HG03520 (cell line): ENCODE measurements around the gene CLK2.
A peak's percentile ranks its signal among the peaks of the same experiment; 100 is the strongest.
"Not testable (repeated sequence)": the region's sequence is repeated elsewhere in the genome, so short reads cannot be mapped to it uniquely, and the experiment has no call there.

ENCODE experiments used
- ATAC-seq: cut with Tn5 transposase; IDR thresholded peaks from one replicate; pipeline ENCODE4 v1.9.1; 2021; ENCODE audit warnings: mild to moderate bottlenecking, moderate library complexity; ENCODE audit not compliant: unreplicated experiment

Gene CLK2

DNA sequence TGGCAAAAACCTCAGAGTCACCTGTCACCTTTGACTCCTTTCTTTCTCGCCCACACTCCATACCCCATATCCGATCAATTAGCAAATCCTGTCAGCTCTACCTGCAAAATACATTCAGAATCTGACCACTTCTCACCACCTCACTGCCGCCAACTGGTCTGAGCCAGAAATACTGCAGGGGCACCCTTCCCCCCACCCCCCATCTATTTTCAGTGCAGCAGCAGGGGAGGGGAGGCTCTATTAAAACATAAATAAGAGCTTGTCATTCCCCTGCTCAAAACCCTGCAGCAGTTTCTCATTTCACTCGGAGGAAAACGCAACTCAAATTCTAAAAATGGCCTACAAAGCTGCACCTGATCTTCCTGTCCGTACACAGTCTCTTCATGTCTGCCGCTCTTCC is 24.1 kb upstream of the CLK2 start:
- no peak for ATAC-seq

DNA sequence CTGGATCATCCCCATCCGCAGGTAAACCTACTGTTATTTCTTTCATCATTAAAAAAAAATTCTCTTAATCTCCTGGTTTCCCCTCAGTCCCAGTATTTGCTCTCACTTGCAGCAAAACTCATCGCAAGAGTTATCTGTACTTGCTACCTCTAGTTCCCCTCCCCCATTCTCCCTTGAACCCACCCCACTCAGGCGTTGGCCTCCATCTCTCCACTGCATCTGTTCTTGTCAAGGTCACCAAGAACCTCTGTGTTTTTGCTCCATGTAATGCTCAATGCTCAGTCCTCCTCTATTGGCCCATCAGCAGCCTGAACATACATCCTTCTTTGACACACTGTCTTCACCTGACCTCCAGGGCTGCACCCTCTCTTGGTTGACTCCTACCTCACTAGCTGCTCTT is 23.4 kb upstream of the CLK2 start:
- ATAC-seq: no peak

DNA sequence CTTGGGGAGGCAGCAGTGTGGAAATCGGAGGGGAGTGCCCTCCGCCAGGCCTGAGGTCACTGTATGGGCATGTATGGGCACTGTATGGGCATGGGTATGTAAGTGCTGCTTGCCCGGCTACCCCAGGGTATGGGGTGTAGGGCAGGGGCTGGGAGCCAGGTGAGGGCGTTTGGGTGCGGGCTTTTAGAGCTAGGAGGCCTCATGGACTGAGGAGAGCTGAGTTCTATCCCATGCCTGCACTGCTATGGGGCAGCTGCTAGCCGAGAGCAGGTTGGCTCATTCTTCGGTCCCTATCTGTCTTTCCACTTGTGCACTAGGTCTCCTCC is 22.6 kb upstream of the CLK2 start:
- ATAC-seq: no peak

DNA sequence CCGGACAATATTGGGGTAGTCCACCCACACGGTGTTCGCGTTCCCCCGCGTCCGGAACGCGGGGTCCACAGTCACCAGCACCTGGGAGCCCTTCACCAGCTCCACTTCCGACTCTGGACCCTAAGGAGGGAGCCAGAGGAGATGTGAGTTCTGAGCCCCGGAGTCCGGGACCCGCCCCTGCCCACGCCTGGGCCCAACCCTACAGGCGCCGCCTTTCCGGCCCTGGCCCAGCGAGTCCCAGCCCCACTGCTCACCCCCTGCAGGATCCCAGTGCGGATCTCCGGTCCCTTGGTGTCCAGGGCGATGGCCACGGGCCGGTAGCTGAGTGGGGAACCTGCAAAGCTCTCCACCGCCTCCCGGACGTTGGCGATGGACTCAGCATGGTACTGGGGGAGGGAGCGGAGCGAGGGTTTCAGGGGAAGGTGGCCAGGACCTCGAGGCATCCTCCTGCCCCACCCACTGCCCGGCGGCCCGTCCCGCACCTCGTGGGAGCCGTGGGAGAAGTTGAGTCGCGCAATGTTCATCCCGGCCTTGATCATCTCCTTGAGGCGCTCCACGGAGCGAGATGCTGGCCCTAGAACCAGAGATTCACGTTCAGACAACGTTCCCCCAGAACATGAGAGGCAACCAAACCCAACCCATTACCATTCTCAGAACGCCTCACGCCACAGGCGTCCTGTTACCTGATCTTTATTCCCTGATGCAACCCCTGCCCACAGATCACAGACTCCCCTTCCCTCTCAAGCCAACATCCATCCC is 22.1 kb upstream of the CLK2 start:
- ATAC-seq: no peak

DNA sequence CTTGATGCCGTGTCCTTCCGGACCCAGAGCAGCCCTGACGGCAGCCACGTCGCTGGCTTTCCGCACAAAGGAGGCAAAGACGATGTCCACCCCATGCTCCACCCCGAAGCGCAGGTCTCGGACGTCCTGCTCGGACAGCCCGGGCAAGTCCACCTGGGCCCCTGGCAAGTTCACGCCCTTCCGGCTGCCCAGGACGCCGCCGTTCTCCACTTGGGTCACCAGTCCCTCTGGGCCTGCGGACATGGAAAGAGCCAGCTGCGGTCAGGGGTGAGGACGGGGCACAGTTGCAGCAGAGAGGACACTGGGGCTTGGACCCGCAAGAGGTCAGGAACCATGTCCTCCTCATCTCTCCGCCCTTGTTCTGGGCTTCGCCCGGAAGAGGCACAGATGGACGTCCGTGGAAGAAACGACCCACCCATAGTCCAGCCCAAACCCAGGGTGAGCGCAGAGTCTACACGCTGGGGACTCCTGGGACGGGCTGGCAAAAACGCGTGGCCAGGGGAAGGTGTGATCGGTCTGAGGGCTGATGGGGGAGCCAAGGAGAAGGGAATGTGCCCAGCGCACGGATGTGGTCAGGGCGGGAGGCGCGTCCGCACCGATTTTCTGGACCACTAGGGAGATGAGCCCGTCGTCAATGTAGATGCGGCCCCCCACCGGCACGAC is 21.3 kb upstream of the CLK2 start:
- no peak for ATAC-seq

DNA sequence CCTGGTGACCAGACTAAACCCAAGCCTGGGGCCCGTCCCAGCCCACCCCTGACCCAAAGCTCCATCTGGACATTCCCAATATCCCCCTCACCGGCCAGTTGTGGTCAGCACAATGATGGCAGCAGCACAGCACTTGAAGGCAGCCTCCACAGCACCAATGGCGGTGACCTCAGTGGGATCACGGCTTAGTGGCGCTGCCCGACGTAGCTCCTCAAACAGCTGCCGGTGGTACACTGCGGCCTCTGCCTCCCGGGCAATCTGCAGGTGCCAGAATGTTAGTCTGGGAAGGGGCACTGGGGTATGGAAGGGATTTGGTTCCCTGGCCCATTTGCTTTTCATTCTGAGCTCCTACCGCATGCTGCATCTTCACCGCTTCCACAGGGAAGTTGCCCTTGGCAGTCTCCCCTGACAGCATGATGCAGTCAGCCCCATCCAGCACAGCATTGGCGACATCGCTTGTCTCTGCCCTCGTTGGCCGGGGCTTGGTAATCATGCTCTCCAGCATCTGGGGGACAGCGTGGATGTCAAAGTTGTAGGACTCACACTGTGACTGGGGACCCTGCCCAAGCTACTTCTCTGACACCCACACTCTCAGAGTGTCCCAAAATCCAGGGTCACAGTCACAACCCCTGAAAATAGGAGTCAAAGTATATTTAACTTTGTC is 19.9 kb upstream of the CLK2 start:
- no peak for ATAC-seq

DNA sequence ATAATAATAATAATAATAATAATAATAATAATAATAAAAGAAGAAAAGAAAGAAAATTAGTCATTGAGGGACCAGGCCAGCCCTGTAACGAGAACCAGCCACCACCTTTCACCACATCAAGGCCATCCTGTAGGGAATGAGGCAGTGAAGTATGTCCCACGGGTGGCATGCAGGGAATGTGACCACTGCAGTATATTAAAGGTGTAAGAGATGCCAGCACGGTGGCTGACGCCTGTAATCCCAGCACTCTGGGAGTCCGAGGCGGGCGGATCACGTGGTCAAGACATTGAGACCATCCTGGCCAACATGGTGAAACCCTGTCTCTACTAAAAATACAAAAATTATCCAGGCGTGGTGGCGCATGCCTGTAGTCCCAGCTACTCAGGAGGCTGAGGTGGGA is 17.7 kb upstream of the CLK2 start:
- ATAC-seq: not testable (repeated sequence)

DNA sequence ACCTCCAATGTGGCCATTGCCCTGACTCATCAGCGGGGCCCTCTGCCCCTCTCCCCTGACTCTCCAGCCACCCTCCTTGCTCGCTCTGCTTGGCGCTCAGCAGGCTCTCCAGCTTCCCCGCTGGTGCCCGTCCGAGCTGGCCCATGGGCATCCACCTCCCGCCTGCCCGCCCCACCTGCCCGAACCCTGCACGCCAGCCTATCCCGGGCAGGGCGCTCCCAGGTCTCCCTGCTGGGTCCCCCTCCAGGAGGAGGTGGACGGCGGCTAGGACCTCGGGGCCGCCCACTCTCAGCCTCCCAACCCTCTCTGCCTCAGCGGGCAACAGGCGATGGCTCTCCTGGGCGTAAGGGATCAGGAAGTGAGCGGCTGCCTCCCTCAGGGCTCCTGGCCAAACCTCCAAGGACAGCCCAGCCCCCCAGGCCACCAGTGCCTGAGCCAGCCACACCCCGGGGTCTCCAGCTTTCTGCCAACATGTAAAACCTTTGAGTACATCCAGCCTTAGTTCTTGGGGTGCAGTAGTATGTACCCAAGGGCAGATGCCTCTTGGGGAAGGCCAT is 14.8 kb upstream of the CLK2 start:
- ATAC-seq: no peak

DNA sequence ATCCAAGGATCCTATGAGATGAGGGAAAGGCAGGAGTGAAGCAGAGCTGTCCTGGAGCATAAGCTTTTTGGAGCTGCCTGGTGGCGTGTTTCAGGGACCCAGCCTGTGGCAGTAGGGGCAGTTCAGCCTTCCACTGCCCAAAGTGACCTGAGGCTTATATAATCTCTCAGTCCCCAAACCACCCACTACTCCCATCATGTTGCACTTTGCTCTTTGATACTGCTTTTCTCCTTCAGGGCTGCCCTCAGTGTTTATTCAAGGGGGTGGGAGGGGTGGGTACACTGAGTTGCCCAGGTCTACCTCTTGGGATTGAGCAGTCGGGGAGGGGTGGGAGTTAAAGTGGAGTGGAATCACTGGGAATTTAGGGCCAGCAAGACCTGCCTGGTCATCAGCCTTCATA is 13.2 kb upstream of the CLK2 start:
- ATAC-seq: no peak

DNA sequence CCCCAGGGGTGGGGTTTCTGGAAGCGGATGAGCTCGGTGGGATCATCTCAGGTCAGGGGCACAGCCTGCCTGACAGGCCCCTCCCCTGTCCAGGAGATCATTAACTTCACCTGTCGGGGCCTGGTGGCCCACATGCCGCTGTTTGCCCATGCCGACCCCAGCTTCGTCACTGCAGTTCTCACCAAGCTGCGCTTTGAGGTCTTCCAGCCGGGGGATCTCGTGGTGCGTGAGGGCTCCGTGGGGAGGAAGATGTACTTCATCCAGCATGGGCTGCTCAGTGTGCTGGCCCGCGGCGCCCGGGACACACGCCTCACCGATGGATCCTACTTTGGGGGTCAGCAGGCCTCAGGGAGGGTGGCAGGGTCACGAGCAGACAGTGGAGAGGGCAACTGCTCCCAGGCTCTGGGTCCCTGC is 12.3 kb upstream of the CLK2 start:
- ATAC-seq: no peak

DNA sequence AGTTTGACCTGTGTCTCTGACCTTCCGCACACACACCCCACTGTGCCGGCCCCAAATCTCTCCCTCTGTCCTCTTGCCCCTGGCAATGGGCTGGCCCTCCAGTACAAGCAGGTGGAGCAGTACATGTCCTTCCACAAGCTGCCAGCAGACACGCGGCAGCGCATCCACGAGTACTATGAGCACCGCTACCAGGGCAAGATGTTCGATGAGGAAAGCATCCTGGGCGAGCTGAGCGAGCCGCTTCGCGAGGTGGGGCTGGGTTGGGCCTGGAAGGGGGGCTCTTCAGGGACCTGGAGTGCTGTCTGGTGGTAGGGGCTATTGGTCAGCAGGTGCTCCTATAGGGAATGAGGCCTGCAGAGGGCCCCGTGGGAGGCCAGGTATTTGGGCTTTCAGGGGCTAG is 11.8 kb upstream of the CLK2 start:
- ATAC-seq: no peak

DNA sequence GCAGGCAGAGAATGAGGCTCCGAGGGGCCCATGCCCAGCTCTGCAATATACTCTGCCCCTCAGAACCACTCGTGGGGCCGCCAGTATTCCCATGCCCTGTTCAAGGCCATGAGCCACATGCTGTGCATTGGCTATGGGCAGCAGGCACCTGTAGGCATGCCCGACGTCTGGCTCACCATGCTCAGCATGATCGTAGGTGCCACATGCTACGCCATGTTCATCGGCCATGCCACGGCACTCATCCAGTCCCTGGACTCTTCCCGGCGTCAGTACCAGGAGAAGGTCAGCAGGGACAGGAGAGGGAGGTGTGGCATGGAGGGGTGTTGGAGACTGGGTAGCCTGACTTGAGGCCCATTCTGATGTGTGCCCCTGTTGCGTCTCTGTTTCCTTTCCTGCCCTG is 11.2 kb upstream of the CLK2 start:
- no peak for ATAC-seq

DNA sequence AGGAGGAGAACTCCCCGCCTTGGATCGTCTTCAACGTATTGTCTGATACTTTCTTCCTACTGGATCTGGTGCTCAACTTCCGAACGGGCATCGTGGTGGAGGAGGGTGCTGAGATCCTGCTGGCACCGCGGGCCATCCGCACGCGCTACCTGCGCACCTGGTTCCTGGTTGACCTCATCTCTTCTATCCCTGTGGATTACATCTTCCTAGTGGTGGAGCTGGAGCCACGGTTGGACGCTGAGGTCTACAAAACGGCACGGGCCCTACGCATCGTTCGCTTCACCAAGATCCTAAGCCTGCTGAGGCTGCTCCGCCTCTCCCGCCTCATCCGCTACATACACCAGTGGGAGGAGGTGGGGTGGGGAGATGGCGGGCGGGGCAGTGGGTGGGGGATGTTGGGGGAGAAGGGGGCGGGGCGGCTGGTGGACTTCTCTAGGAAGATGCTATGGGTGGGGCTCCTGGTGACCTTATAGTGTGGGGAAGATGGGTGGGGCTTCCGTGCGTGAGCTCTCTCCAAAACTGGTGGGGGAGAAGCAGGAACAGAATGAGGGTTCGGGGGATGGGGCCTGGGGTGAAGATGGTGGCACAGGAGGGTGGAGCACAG is 9.3 kb upstream of the CLK2 start:
- ATAC-seq: no peak

DNA sequence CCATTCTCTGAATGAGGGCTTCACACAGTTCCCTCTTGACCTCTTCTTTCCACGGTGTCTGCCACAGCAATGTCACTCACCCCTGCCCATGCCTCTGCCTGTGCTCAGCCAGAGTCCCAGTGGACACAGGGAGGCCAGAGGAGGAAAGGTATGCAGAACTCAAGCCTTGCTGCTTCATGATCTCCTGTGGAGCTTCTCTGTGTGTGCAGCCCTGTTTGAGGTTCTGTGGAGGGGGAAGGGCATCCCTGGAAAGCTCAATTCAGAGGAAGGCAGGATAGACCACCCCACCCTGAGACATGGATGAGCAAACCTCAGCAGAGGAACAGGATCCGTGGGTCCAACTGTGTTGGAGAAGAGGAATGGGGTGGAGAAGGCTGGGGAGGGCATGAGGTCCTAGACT is 6.0 kb upstream of the CLK2 start:
- no peak for ATAC-seq

DNA sequence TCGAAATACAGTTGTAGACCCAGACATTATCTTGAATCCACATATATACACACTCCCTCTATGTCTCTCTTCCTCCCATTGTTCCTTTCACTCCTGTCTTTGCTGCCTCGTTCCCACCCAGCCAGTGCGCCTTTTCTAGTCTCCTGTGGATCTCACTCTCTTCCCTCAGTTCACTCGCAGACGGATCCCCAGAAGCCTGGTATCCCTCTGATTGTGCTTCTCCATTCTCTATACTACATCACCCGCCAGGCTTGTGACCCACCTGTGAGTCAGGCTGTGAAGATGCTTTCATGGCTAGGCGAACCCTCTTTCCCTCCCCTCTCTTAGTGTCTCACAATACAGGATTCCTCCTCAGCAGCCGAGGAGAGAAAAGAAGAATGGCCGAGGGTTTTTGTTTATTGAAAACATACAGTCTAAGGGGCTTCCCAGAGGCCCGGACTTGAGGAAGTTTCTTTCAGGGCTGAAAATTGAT is 5.4 kb upstream of the CLK2 start:
- ATAC-seq: no peak

DNA sequence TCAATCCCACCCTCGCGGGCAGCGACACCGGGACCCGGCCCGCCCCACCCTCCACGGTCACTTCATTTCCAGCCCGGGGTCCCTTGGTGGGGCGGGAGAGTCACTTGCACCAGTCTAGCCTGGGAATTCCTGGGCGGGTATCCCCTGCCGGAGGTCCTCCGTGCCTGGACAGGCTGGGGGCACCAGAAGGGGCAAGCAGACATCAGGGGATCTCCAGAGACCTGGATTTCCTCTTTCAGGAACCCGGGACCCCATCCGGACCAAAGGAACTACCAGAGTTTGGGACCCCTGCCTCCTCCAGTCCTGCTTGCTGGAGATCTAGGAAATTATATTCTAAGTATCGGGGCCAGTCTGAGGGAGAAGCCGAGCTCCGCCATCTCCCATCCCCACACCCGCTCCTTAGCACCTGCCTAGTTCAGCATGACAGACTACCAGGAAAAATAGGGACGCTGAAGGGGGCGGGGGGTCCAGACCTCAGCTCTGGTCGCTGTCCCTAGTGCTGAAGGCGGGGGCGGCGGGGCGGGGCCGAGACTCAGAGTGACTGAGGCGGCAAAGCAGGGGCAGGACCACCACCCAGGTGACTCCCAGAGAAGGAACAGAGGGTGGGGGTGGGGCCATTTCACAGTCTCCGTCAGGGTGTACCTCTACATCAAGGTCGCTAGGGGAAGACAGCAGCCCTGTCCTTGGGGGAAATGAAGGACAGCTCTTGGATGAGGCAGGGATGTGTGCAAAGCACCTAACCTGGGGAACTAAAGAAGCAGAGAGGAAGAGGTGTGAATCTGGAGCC is 4.8 kb upstream of the CLK2 start:
- ATAC-seq: no peak

DNA sequence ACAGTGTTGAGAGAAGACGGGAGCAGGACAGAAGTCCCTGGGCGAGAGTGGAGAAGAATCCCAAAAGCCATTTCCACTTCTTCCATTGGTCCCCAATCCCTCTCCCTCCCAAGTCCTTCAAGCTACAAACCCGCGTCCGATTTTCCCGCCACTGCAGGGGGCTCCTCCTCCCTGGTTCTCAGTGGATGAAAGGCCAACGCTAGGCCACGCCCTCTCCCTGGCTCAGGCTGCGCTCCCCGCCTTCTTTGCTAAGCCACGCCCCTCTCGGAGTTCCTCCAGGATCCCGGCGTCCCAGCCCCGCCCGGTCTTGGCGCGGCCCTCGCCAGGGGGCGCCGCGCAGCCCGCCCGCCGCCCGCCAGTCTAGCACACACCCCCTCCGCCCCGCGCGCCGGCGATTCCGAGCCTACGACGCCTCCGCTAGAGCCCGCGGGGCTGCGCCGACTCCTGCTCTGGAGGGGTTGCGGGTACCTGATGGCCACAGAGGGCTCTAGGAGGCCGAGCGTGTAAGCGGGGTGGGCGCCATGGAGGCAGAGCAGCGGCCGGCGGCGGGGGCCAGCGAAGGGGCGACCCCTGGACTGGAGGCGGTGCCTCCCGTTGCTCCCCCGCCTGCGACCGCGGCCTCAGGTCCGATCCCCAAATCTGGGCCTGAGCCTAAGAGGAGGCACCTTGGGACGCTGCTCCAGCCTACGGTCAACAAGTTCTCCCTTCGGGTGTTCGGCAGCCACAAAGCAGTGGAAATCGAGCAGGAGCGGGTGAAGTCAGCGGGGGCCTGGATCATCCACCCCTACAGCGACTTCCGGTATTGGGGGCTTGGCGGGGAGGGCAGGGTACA is 4.0 kb upstream of the CLK2 start, which contains the start of gene HCN3:
HCN3 (plus strand) TSS at position 394 of the 832 bp plus-strand sequence; CDS start at position 522, 128 bp downstream.
- ATAC-seq: peak; percentile 57

DNA sequence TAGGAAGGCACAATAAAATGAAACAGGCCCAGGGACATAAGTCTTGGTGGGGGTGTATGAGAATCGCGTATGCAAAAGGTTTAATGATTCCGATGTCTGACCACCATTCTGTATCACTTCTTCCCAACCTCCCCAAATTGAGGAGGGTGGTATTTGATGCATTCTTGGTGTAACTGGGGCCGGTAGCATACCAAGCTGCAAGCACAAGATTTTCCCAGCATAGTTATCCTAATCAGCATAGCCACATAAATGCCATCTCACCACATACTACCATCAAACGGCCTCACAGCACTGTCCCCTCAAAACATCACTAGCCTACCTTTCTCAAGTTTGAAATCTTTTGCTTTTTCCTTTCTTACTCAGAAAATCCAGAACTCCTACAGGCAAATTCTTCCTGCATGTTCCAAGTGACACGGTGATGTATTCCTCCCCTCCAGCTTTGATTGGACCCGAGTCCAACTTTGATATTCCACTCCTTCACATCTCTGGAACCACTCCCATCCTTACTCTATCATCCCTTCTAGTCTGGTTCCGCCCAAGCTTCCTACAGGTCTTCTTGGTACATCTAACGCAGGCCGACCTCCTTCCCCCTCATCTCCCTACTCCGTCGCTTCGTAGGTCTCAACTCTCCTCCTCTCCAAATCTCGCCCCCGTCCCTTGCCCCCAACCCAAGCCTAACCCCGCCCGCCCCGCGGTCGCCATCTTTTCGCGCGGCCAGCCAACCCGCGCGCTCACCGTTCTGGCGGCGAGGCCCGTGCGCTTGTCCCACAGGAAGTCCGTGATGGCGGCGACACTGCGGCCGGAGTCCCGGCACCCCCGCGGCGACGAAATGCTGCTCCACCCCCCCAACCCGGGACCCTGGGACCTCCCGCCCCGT is 600 bp downstream of the CLK2 start:
- peak; percentile 20 for ATAC-seq

DNA sequence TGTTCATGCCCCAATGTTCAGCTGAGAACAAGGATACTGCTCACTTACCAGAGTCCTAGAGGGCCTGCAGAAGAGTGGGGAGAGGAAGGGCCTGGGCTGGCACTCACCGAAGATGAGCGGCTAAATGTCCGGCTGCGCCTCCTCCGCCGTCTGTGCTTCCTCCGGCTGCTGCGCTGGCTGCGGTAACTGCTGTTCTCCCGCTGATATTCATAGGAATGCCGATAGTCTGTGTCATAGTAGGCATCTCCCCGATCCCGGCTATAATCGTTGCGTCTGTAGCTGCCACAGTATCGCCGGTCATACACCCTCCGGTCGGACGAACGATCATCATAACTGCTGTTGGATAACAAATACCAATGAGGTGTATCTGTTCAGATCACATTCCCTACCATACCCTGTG is 3.9 kb downstream of the CLK2 start:
- no peak for ATAC-seq
